Measurements from ENCODE around the gene AURKAIP1. TPM values are rescaled to one million over a fixed set of nuclear protein-coding genes. Genes with fewer than 3 reads are reported as not detected.

Gene AURKAIP1
- total and polyA plus RNA-seq, 2 of the 13 experiments (the other 11 are each of a cell fraction or from before 2014, with no cell fraction given) = 69.5 to 175 TPM

- 0 out of 2 replicates have a peak, but pooled peaks have one; percentile 59 for TF ChIP-seq TRAFD1 (CRISPR knock-in tag; IDR thresholded peaks at IDR 0.05; ENCODE audit: borderline replicate concordance)
- TF ChIP-seq MEIS1 (CRISPR knock-in tag; IDR thresholded peaks at IDR 0.05; ENCODE audit: borderline replicate concordance) = 0 out of 2 replicates have a peak, but pooled peaks have one; percentile 64
- peak; percentile 32; the same call in 1 of the 2 replicates for TF ChIP-seq ZZZ3 (CRISPR knock-in tag; IDR thresholded peaks at IDR 0.05; ENCODE audit: borderline replicate concordance)
- TF ChIP-seq NKX3-1 (CRISPR knock-in tag; IDR thresholded peaks at IDR 0.05) = no peak
- TF ChIP-seq BATF2 (CRISPR knock-in tag; IDR thresholded peaks at IDR 0.05) = no peak
- peak; percentile 24; the same call in 1 of the 2 replicates for TF ChIP-seq POLR2AphosphoS5 (IDR thresholded peaks at IDR 0.05; ENCODE audit: low read depth, low read length)
- peak; percentile 88 for TF ChIP-seq ZNF687 (CRISPR knock-in tag; IDR thresholded peaks at IDR 0.05)
- no peak for TF ChIP-seq EEA1 (CRISPR knock-in tag; IDR thresholded peaks at IDR 0.05; ENCODE audit: borderline replicate concordance)
- TF ChIP-seq HMG20A (CRISPR knock-in tag; IDR thresholded peaks at IDR 0.05; ENCODE audit: borderline replicate concordance) = no peak
- no peak for TF ChIP-seq BHLHE40 (IDR thresholded peaks at IDR 0.05; ENCODE audit: low read length)
- TF ChIP-seq ATF7-NPFF (CRISPR knock-in tag; IDR thresholded peaks at IDR 0.05; ENCODE audit: low read depth) = 0 out of 2 replicates have a peak, but pooled peaks have one; percentile 30
- 0 out of 2 replicates have a peak, but pooled peaks have one; percentile 22 for TF ChIP-seq ATAD3A (CRISPR knock-in tag; IDR thresholded peaks at IDR 0.05)
- TF ChIP-seq NR0B2 (CRISPR knock-in tag; IDR thresholded peaks at IDR 0.05) = peak; percentile 78; the same call in 1 of the 2 replicates
- no peak for TF ChIP-seq NONO (IDR thresholded peaks at IDR 0.05)
- peak; percentile 49; the same call in 1 of the 2 replicates for TF ChIP-seq NONO (CRISPR knock-in tag; conservative IDR thresholded peaks at IDR 0.05)
- TF ChIP-seq BCL3 (CRISPR knock-in tag; IDR thresholded peaks at IDR 0.05) = peak; percentile 32; the same call in 1 of the 2 replicates
- no peak for TF ChIP-seq GPBP1L1 (CRISPR knock-in tag; IDR thresholded peaks at IDR 0.05)
- TF ChIP-seq ZNF101 (CRISPR knock-in tag; IDR thresholded peaks at IDR 0.05; ENCODE audit: borderline replicate concordance, low read depth) = 0 out of 2 replicates have a peak, but pooled peaks have one; percentile 61
Measured at GRCh38 chr1:1347663-1348419, 27.2 kb downstream of the AURKAIP1 start (continued).
